ENCODE measurements around the gene CLPTM1. TPM values are rescaled to one million over a fixed set of nuclear protein-coding genes. Genes with fewer than 3 reads are reported as not detected.
"Not testable (repeated sequence)": the region's sequence is repeated elsewhere in the genome, so short reads cannot be mapped to it uniquely, and the experiment has no call there.

CLPTM1 gene
- total RNA-seq, 1 donor from 2014 or later, result 91.4 TPM

- no peak for TF ChIP-seq CTCF (IDR thresholded peaks at IDR 0.05)
- peaks cover 26% of the 10 kb centered on the region for H3K36me3 Mint-ChIP-seq (ENCODE audit: low read depth)
- DNase-seq (ENCODE audit: low spot score), result no peak
- no peaks in the 10 kb centered on the region for H3K4me1 Mint-ChIP-seq (ENCODE audit: low read depth)
- no peak overlapping the region for H3K27ac Mint-ChIP-seq (ENCODE audit: unreplicated experiment)
- H3K27me3 Mint-ChIP-seq (ENCODE audit: low read depth), result no peaks in the 10 kb centered on the region
- H3K4me3 Mint-ChIP-seq (ENCODE audit: unreplicated experiment), result no peak overlapping the region
- H3K9me3 Mint-ChIP-seq (ENCODE audit: low read depth), result no peaks in the 10 kb centered on the region
These were observed 35.8 kb downstream of the CLPTM1 start for GRCh38 chr19:44990966-44991365.

- H3K27ac Mint-ChIP-seq (ENCODE audit: unreplicated experiment), result no peak overlapping the region
- no peaks in the 10 kb centered on the region for H3K4me1 Mint-ChIP-seq (ENCODE audit: low read depth)
- no peaks in the 10 kb centered on the region for H3K9me3 Mint-ChIP-seq (ENCODE audit: low read depth)
- peaks cover 21% of the 10 kb centered on the region for H3K36me3 Mint-ChIP-seq (ENCODE audit: low read depth)
- no peak for TF ChIP-seq CTCF (IDR thresholded peaks at IDR 0.05)
- no peaks in the 10 kb centered on the region for H3K27me3 Mint-ChIP-seq (ENCODE audit: low read depth)
- H3K4me3 Mint-ChIP-seq (ENCODE audit: unreplicated experiment), result no peak overlapping the region
- no peak for DNase-seq (ENCODE audit: low spot score)
These were observed 37.4 kb downstream of the CLPTM1 start for GRCh38 chr19:44992336-44993163.

- no peak overlapping the region for H3K4me3 Mint-ChIP-seq (ENCODE audit: unreplicated experiment)
- no peaks in the 10 kb centered on the region for H3K4me1 Mint-ChIP-seq (ENCODE audit: low read depth)
- H3K27ac Mint-ChIP-seq (ENCODE audit: unreplicated experiment), result no peak overlapping the region
- DNase-seq (ENCODE audit: low spot score), result no peak
- H3K9me3 Mint-ChIP-seq (ENCODE audit: low read depth), result no peaks in the 10 kb centered on the region
- H3K36me3 Mint-ChIP-seq (ENCODE audit: low read depth), result peaks cover 17% of the 10 kb centered on the region
- no peaks in the 10 kb centered on the region for H3K27me3 Mint-ChIP-seq (ENCODE audit: low read depth)
- no peak for TF ChIP-seq CTCF (IDR thresholded peaks at IDR 0.05)
These were observed 38.3 kb downstream of the CLPTM1 start for GRCh38 chr19:44993526-44993925.

GRCh38 chr19:44993926-44994537 lies 38.9 kb downstream of the CLPTM1 start:
- DNase-seq (ENCODE audit: low spot score), result no peak
- Mint-ChIP-seq H3K27me3 (ENCODE audit: low read depth) (no peaks in the 10 kb centered on the region), H3K4me3 (ENCODE audit: unreplicated experiment) (no peak overlapping the region), H3K9me3 (ENCODE audit: low read depth) (no peaks in the 10 kb centered on the region), H3K27ac (ENCODE audit: unreplicated experiment) (no peak overlapping the region), H3K36me3 (ENCODE audit: low read depth) (peaks cover 14% of the 10 kb centered on the region), H3K4me1 (ENCODE audit: low read depth) (no peaks in the 10 kb centered on the region)
- no peak for TF ChIP-seq CTCF (IDR thresholded peaks at IDR 0.05)

GRCh38 chr19:44998025-44998424 lies 42.8 kb downstream of the CLPTM1 start:
- TF ChIP-seq CTCF (IDR thresholded peaks at IDR 0.05), result no peak
- Mint-ChIP-seq H3K36me3 (ENCODE audit: low read depth) (peaks cover 4% of the 10 kb centered on the region), H3K27me3 (ENCODE audit: low read depth) (no peaks in the 10 kb centered on the region), H3K4me3 (ENCODE audit: unreplicated experiment) (no peak overlapping the region), H3K27ac (ENCODE audit: unreplicated experiment) (no peak overlapping the region), H3K4me1 (ENCODE audit: low read depth) (peaks cover 8% of the 10 kb centered on the region), H3K9me3 (ENCODE audit: low read depth) (no peaks in the 10 kb centered on the region)
- no peak for DNase-seq (ENCODE audit: low spot score)

- not testable (repeated sequence) for H3K4me1 Mint-ChIP-seq (ENCODE audit: low read depth); H3K36me3 Mint-ChIP-seq (ENCODE audit: low read depth); H3K27ac Mint-ChIP-seq (ENCODE audit: unreplicated experiment); DNase-seq (ENCODE audit: low spot score); H3K4me3 Mint-ChIP-seq (ENCODE audit: unreplicated experiment); H3K9me3 Mint-ChIP-seq (ENCODE audit: low read depth); H3K27me3 Mint-ChIP-seq (ENCODE audit: low read depth)
These were observed 44.1 kb downstream of the CLPTM1 start for GRCh38 chr19:44999131-44999925.

GRCh38 chr19:45000665-45001064 lies 45.5 kb downstream of the CLPTM1 start:
- H3K27me3 Mint-ChIP-seq (ENCODE audit: low read depth); H3K4me1 Mint-ChIP-seq (ENCODE audit: low read depth); H3K36me3 Mint-ChIP-seq (ENCODE audit: low read depth); H3K9me3 Mint-ChIP-seq (ENCODE audit: low read depth); DNase-seq (ENCODE audit: low spot score): not testable (repeated sequence)
- Mint-ChIP-seq H3K4me3 (ENCODE audit: unreplicated experiment) (peak overlapping the region; percentile 45), H3K27ac (ENCODE audit: unreplicated experiment) (peak overlapping the region; percentile 54)

Measured in chondrocyte (in vitro differentiated cells).